HG02588 (cell line): ENCODE measurements around the gene PADI2.

Experiments used
- ATAC-seq: cut with Tn5 transposase; IDR thresholded peaks from one replicate; pipeline ENCODE4 v1.9.1; 2021; ENCODE audit warnings: mild to moderate bottlenecking, moderate library complexity; ENCODE audit not compliant: unreplicated experiment

Gene PADI2

DNA sequence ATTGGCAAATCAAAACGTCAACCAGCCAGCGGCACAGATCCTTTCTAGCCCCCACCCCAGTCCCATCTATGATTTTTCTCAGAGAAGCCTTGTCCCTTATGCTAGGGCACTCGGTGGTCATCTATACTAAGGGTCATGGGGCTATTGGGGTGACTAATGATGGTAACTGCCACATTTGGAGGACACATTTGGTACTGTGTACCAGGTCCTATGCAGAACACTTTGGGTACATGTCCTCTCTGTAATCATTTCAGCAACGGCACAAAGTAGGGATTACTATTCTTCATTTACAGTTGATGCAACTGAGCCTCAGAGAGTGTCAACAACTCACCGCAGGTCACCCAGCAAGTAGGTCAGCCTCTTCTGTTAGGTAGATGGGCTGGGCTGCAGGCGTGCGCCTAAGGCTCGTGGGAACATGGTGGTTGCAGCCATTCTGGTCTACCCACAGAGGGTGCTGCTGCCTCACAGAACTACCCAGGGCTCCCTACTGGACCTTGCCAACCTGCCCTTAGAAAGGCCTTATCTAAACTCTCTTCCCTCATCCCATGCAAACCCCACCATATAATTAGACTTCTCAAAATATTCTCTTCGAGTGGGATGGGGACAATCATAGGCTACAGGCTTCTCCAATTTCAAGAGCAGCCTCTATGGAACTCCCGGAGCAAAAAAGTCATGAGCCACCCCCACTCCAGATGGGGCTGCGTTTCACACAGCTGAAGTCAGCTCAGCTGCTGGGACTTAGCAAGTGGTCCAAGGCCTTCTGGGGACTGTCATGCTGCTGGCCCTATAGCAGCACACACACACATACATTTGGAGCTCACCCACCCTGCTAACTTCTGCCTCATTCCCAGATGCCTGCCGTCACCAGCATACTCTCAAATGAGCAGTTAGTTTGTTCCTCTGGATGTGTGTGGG, 59.6 kb downstream of the PADI2 start:
- no peak for ATAC-seq

DNA sequence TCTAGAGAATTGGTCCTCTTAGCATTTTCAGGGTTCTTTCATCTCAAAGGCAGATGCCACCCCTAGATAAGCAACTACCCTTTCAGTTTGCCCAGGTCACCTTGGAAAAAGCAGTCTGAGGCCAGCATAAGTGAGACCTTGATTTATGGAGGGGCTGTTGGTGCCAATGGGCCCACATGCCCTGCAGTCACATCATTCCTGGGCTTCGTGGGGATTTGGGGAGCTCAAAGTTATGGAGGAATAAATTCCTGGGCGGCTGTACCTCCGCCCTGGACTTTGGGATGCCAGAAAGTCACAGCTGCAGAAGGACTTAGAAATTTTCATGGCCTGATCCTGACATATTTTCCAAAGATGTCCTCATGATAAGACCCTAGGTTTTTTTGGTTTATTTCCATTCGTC, 62.7 kb downstream of the PADI2 start:
- no peak for ATAC-seq

DNA sequence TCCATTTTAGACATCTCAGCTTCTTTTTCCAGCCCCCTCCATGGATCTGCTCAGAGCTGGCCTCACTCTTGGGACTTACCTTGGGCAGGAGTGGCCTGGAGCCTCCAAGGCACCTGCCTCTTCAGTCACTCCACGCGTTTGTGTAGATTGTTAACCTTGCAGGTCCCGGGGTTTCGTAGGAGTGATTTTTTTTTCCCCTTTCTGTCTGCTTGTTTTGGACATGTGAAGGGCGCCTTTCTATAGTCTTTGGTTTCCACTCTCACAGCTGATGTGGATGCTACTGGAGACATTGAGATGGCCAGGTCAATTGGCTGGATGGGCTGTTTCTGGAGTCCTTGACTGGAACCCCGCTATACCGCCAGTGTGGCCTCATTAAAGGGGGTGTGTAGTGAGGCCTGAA, 63.5 kb downstream of the PADI2 start:
- no peak for ATAC-seq

DNA sequence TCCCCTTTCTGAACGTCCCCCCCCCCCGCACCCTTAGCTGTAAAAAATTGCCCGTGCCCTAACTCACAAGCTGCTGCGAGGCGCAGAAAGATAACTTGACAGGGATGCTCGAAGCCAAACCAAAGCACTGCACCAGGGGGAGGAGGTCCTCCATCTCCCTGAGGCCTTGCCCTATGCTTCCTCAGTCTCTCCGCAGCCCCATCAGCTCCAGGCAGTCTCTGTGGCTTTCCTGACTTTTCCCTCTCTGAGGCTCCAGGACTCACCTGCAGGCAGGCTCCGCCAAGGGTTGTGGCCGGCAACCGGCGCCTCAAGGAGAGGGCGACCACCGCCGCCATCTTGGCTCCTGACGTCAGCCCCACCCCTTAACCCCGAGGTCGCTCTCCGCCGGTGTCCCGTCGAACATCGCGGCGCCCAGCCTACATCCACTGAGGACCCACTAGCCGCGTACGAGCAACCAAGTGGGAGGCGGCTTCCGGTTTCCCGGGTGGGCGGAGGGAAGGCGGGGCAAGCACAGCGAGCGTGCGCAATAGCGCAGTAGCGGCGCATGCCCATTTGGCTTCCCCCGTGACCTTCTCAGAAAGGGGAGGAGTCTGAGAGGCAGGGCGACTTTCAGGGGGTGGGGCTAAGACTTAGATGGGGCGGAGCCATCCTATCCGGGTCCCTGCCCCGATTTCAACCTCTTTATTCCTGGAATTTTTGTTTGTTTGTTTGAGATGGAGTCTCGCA, 65.4 kb downstream of the PADI2 start, which contains the start of gene SDHB:
Gene SDHB (minus strand): TSS at position 348 of the 726 bp plus-strand sequence. CDS start 13 bp downstream, at position 335.
- peak; percentile 98 for ATAC-seq

DNA sequence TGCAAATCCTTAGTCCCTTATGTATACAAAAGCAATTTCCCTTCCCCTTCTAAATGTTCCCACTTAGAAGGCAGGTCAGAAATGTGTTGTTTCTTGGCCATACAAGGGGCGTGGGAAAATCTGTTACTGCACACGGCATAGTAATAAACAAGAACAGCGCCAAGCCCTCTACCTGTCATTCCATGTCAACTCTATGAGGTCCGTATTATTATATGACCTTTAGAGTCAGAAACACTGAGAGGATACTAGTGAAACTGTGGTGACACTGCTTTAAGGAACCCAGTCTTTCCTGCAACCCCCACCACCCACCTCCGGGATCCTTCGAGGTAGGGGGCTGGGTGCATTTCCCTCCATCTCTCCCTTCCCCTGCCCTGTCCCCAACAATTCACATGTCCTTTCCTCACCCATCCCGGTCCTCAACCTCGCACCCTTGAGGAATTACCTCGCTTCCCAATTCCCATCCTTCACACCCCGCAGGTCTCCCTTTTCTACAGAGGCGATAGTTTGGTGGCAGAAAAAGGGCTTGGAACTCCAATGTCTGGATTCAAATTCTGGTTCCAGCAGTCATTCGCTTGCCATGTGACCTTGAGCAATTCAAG, 66.1 kb downstream of the PADI2 start:
- no peak for ATAC-seq

DNA sequence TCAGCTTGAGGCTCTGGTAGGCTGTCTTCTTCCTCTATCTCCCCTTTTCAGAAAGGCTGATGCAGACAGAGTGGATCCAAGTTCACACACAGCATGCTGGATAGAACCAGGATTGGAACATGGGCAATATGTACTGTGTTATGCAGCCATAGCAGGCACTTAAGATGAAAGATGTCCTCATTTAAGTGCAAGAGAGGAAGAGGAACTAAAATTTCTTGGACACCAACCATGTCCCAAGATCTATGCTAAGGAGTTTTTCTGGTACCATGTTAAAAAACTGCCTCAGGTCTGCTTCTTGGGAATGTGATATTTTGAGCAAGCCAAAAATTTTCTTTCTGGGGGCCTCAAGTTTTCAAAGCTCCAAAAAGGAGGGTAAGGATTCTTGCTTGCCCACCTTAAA, 66.6 kb downstream of the PADI2 start:
- ATAC-seq, result no peak

DNA sequence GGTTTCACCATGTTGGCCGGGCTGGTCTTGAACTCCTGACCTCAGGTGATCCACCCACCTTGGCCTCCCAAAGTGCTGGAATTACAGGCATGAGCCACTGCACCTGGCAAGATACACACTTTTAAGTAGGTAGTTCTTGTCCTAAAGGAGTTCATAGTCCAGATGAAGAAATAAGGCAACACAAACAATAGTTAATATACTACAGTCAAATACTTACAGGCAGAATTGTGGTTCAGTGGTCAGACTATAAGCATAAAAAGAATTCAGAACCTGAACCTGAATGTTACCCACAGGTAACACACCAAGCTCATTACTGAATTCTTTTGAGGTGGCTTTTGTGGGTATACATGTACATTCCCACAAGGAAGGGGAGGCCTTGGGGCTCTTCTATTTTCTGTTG, 67.2 kb downstream of the PADI2 start:
- ATAC-seq, result no peak

DNA sequence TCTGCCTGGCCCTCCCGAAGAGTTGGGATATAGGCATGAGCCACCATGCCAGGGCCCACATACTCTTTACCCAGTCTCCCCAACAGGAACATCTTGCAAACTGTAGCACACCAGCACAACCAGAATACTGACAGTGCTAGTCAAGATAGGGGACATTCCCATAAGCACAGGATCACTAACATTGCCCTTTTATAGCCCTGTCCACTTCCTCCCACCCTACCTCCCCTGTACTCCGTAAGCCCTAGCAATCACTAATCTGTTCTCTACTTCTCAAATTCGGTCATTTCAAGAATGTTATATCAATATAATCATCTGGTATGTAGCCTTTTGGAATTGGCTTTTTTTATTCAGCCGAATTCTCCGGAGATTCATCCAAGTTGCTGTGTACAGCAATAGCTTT, 71.3 kb downstream of the PADI2 start:
- ATAC-seq, result no peak

DNA sequence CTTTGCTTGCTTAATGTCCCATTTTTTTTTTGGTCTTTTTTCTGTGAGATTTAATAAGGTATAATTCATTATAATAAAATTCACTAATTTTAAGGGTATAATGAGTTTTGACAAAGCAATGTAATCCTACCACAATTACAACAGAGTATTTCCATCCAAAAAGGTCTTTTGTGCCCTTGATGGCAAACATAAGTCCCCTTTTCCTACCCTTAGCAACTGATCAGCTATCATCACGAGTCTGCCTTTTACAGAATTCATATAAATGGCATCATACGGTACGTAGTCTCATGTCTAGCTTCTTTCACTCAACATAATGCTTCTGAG, 73.0 kb downstream of the PADI2 start:
- ATAC-seq, result no peak

DNA sequence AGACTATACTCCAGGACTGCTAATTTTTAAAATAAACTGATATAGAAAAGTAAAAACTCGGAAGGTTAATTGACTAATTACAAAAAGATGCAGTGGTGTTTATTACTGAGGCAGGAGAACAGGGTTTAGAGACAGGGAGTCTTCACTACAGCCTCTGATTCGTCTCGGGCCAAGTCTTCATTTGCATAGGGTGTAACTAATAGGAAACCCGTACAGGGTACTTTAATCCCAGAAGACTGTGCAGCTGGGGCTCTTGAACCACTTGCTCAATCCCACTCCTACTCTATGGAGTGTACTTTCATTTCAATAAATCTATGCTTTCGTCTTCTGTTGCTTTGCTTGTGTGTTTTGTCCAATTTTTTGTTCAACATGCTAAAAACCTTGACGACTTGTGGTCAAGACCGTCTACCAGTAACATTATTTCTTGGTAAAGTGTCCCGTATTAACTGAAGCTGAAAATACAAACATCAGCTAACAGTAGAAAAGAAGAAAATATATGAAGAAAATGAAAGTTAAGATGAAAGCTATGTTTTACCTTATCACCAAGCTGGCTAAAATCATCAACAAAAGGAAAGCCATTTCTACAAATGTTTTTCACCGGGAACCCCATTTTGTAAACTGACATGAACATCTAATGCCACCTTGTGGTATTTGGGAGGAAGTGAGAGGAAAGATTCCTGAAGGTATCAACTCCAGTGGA, 73.5 kb downstream of the PADI2 start:
- no peak for ATAC-seq

DNA sequence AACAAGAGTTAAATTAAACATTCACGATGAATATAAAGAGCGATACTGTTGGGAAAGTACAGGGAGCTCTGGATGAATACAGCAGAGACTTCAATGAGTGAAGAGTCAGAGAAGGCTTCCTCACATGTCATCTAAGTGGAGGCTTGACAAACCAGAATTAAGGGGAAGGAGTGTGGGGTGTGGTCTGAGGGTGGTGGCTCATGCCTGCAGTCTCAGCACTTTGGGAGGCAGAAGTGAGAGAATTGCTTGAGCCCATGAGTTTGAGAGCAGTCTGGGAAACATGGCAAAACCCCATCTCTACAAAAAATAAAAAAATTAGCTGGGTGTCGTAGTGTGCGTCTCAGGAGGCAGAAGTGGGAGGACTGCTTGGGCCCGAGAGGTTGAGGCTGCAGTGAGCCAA, 74.1 kb downstream of the PADI2 start:
- ATAC-seq, result no peak

DNA sequence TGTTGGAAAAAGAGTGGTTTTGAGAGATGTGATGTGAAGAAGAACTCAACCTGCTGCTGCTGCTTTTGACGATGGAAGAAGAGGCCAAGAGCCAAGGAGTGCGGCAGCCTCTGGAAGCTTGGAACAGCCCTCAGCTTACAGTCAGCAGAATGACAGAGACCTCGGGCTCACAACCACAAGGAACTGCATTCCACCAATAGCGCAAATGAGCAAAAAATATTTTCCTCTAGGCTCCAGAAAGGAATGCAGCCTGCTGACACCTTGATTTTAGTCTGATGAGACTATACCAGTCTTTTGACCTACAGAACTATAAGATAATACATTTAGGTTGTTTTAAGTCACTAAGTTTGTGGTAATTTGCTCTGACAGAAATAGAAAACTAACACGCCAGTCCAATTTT, 75.6 kb downstream of the PADI2 start:
- no peak for ATAC-seq

DNA sequence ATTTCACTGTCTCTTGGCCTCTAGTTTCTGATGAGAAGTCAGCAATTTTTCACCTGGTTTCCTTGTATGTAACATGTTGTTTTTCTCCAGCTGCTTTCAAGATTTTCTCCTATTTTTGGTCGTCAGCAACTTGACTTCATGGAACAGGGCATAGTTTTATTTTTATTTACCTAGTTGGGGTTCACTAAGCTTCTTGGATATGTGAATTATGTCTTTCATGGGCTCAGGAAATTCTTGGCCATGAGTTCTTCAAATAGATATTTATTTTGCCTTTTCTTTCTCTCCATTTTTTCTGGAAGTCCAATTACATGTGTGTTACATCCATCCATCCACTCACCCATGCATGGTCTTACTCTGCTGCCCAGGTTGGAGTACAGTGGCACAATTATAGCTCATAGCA, 79.1 kb downstream of the PADI2 start:
- ATAC-seq, result no peak

DNA sequence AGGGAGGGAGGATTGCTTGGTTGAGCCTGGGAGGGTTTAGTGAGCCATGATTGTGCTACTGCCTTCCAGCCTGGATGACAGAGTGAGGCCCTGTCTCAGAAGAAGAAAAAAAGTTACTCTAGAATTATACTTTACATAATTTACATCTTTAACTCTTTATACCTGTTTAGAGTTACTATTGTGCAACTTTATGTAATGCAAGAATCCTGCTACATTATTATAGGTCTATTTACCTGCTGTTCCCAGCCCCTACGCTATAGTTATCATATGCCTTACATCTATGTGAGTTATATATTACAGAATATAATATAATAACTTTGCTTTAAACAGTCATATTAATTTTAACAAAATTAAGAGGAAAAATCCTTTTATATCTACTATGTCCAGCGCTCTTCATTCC, 79.7 kb downstream of the PADI2 start:
- no peak for ATAC-seq

DNA sequence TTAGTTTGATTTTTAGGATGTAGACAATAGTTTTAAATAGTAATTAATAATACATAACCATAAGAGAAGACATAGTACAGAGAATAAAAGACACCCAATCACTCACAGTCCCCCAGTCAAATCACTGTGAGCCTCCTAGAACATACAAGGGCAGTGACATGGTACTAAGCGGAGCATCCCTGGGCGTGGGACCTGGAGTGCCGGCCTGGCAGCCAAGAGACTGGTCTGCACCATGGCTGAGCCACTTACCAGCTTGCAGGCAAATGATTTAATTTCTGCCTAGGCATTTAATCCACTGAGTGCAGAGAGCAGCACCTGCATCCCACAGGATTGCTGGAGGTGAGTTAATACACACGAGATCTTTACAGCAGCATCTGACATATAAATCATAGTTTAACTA, 85.8 kb downstream of the PADI2 start:
- ATAC-seq, result no peak

DNA sequence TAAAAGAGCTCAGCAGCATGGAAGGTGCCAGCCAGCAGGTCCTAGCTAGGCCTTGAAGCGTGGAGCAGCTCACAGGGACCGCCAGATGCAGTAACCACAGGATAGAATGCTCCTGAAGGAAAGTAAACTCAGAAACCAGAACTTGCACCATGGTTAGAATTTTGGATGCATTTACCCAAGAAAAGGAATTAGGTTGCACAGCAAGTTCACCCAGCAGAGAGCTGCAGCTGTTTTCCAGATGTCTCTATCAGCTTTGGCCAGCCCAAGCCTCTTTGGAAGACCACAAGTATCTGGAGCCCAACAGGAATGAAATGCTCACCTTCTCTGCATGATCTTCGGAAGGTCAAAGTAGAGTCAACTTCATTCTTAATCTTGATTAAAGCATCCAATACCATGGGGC, 86.5 kb downstream of the PADI2 start:
- no peak for ATAC-seq

DNA sequence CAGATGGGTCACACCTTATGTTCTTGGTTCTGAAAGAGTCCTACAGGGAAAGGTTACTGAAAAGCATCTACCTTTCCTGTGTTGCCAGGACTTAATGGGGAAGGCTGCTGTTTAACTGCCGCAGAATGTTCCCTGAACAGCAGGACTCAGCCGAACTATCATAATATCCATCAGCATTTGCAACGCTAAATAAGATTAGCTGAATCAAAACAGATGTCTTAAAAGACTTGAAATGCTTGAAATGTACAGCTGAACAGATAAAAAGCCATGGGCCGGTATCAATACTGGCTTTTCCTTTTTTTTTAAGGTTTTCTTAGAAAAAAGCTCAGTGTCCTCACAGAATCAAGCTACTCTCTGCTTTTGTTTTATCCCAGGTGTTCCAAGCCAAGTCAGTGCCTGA, 87.8 kb downstream of the PADI2 start:
- no peak for ATAC-seq

DNA sequence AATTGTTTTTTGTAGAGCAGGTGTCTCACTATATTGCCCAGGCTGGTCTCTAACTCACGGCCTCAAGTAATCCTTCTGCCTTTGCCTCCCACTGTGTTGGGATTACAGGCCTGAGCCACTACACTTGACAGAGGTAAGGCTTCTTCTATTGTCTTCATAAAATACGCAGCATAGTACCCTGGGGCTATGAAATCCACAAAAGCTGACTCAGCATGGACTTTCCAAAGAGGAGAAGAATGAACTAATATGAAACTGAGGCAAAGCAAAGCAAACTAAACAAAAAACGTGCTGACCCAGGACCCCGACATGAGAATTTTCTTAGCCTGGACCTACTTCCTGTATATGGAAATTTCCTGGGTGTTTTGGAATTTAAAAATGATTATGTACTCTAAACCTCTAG, 89.0 kb downstream of the PADI2 start:
- no peak for ATAC-seq

DNA sequence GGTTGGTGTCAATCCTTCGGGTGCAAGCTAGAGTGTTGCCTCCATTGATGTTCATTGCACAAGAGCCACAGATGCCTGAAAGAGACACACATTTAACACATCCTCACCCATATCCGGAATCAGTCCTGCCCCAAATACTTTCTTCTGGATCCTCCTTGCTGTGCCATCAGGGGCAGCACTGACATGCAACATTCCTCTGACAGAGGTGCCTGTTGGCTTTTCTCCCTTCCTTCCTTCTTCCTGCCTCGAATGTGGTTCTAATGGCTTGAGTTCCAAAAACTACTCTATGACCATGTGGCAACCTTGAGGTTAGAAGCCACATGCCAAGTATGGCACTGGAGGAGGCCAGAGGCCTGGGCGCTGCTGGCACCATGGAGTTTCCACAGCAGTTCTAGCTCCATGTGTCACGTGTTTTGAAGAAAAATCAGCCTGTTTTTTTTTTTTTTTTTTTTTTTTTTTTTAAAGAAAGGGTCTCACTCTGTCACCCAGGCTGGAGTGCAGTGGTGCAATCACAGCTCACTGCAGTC, 90.5 kb downstream of the PADI2 start:
- ATAC-seq, result no peak

DNA sequence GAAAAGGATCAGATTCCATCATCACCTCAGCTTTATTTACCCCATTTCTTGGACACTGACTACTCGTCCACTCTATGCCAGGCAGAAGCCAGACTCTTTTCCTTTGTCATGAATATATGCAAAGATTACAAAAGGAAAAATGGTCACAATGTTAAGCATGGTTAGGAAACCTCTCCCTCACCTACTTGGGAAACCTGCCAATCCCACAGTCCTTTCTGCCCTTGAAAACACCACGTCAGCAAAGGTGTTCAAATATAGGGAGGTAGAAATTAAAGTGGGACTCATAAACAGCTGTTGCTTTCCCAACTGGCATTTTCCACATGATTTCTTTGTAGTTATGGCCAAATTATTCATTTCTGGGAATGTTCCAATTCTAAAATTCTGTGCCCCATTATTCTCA, 91.4 kb downstream of the PADI2 start:
- no peak for ATAC-seq

DNA sequence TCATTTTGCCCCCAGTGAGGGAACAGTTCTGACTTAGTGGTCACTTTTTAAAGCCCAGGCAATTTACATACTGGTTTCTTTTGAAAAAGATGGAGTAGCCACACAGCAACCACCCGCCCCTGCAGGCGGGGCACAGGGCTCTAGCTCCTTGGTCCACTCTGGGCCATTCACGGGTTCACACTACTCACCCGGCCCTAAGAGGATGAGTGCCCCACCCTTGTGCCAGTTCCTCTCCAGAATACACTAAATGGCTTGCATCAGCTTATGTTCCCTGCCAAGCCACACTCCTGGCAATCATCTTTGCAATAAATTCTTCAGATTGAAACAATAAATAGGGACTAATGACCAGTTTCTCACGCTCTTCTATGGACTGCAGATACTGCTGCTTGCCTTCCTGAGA, 91.8 kb downstream of the PADI2 start:
- no peak for ATAC-seq
